ENCODE measurements around the gene RNF130. TPM values are rescaled to one million over a fixed set of nuclear protein-coding genes. Genes with fewer than 3 reads are reported as not detected.
"Not testable (repeated sequence)": the region's sequence is repeated elsewhere in the genome, so short reads cannot be mapped to it uniquely, and the experiment has no call there.

RNF130 gene
- total and polyA plus RNA-seq, 4 donors = 24.9 to 93.1 (median 51.4) TPM

- Histone ChIP-seq H3K4me1 (ENCODE audit: control insufficient read depth in 4 of 4, insufficient read depth in 4 of 4, low read length in 3 of 4) (peaks cover 0 to 15% (median 11%) of the 10 kb centered on the region in 4 donors), H3K27ac (ENCODE audit: low read depth in 1 of 2, low read length in 2 of 2) (peak overlapping the region; percentile 1 to 72), H3K27me3 (ENCODE audit: control insufficient read depth in 4 of 4, insufficient read depth in 4 of 4, low read length in 3 of 4) (no peaks in the 10 kb centered on the region), H3K9me3 (ENCODE audit: control insufficient read depth in 4 of 4, low read length in 3 of 4) (no peaks in the 10 kb centered on the region), H3K9ac (ENCODE audit: low read depth in 1 of 2, low read length in 2 of 2) (no peak overlapping the region), H3K4me3 (ENCODE audit: low read depth in 1 of 3, low read length in 3 of 3) (peak overlapping the region; percentile 49 to 54 (median 54)), H3K36me3 (ENCODE audit: control insufficient read depth in 4 of 4, insufficient read depth in 3 of 4, low read depth in 1 of 4, low read length in 3 of 4) (no peaks in the 10 kb centered on the region)
- TF ChIP-seq MAX (IDR thresholded peaks at IDR 0.05) (no peak), ZBTB33 (IDR thresholded peaks at IDR 0.05) (no peak), YY1 (IDR thresholded peaks at IDR 0.05) (no peak), ATF3 (IDR thresholded peaks at IDR 0.05) (no peak), FOXA2 (IDR thresholded peaks at IDR 0.05) (no peak), HNF4G (IDR thresholded peaks at IDR 0.05) (no peak), JUND (IDR thresholded peaks at IDR 0.05) (no peak), HNF4A (conservative IDR thresholded peaks at IDR 0.05) (no peak), RAD21 (IDR thresholded peaks at IDR 0.05) (peak; percentile 60 to 74), RXRA (IDR thresholded peaks at IDR 0.05) (no peak), REST (IDR thresholded peaks at IDR 0.05) (no peak), NR2F2 (IDR thresholded peaks at IDR 0.05) (no peak), CTCF (IDR thresholded peaks at IDR 0.05; ENCODE audit: low read depth, low read length, missing input control) (peak; percentile 78), SP1 (IDR thresholded peaks at IDR 0.05) (no peak)
- DNase-seq (ENCODE audit: low spot score) = peak; percentile 78
- WGBS = 10% methylated on average over 58 of the region's 58 CpGs
These were observed 18.7 kb upstream of the RNF130 start for GRCh38 chr5:180090098-180090768.

- not testable (repeated sequence) for H3K27ac ChIP-seq (ENCODE audit: low read depth in 1 of 2, low read length in 2 of 2)
- WGBS = 89% methylated on average over 18 of the region's 18 CpGs
These were observed 18.1 kb upstream of the RNF130 start for GRCh38 chr5:180089628-180090027.

More at GRCh38 chr5:180089628-180090027, 18.1 kb upstream of the RNF130 start:
- H3K4me1 ChIP-seq (ENCODE audit: control insufficient read depth in 4 of 4, insufficient read depth in 4 of 4, low read length in 3 of 4) = peaks cover 0 to 15% (median 11%) of the 10 kb centered on the region in 4 donors
- DNase-seq (ENCODE audit: low spot score); H3K9ac ChIP-seq (ENCODE audit: low read depth in 1 of 2, low read length in 2 of 2); H3K27me3 ChIP-seq (ENCODE audit: control insufficient read depth in 4 of 4, insufficient read depth in 4 of 4, low read length in 3 of 4); H3K9me3 ChIP-seq (ENCODE audit: control insufficient read depth in 4 of 4, low read length in 3 of 4); H3K4me3 ChIP-seq (ENCODE audit: low read depth in 1 of 3, low read length in 3 of 3); H3K36me3 ChIP-seq (ENCODE audit: control insufficient read depth in 4 of 4, insufficient read depth in 3 of 4, low read depth in 1 of 4, low read length in 3 of 4): not testable (repeated sequence)
